ENCODE results near the gene RPL37. TPM values are rescaled to one million over a fixed set of nuclear protein-coding genes. Genes with fewer than 3 reads are reported as not detected.
A peak's percentile ranks its signal among the peaks of the same experiment; 100 is the strongest.
"Not testable (repeated sequence)": the region's sequence is repeated elsewhere in the genome, so short reads cannot be mapped to it uniquely, and the experiment has no call there.

Gene RPL37
- total RNA-seq, 4 donors from 2014 or later, result 54.4 to 499 (median 123) TPM

- intact Hi-C loops (cut with DNase I), result no loop called here
- DNase-seq, result no peak
- TF ChIP-seq POLR2A (IDR thresholded peaks at IDR 0.05), result no peak
- TF ChIP-seq CTCF (IDR thresholded peaks at IDR 0.05), result no peak
- H3K4me1 ChIP-seq, result peaks cover 0 to 10% of the 10 kb centered on the region in 2 donors
- no peaks in the 10 kb centered on the region for H3K9me3 ChIP-seq
- H3K4me3 ChIP-seq (replicated peaks in 1 of 3), result no peak overlapping the region
- no peaks in the 10 kb centered on the region for H3K36me3 ChIP-seq
- H3K27ac ChIP-seq, result no peak overlapping the region
- WGBS, 2 donors, result 98 to 100% methylated on average over 1 of the region's 1 CpG
- no peaks in the 10 kb centered on the region for H3K27me3 ChIP-seq
Observed at GRCh38 chr5:40787986-40788385, 47.0 kb downstream of the RPL37 start.

GRCh38 chr5:40786664-40787063 lies 48.4 kb downstream of the RPL37 start:
- H3K9me3 ChIP-seq; H3K4me1 ChIP-seq; intact Hi-C loops (cut with DNase I); H3K27me3 ChIP-seq; H3K4me3 ChIP-seq (replicated peaks in 1 of 3); H3K36me3 ChIP-seq; H3K27ac ChIP-seq; DNase-seq: not testable (repeated sequence)
- 97 to 98% methylated on average over 3 of the region's 3 CpGs for WGBS, 2 donors

GRCh38 chr5:40784916-40785315 lies 50.1 kb downstream of the RPL37 start:
- 83 to 89% methylated on average over 1 of the region's 1 CpG for WGBS, 2 donors
- no peak for TF ChIP-seq CTCF (IDR thresholded peaks at IDR 0.05)
- TF ChIP-seq POLR2A (IDR thresholded peaks at IDR 0.05), result no peak
- Histone ChIP-seq H3K4me1 (peaks cover 0 to 4% of the 10 kb centered on the region in 2 donors), H3K9me3 (no peaks in the 10 kb centered on the region), H3K27ac (no peak overlapping the region), H3K27me3 (no peaks in the 10 kb centered on the region), H3K36me3 (no peaks in the 10 kb centered on the region), H3K4me3 (replicated peaks in 1 of 3) (no peak overlapping the region)
- no peak for DNase-seq
- intact Hi-C loops (cut with DNase I), result no loop called here

- intact Hi-C loops (cut with DNase I), result no loop called here
- DNase-seq, result no peak
- Histone ChIP-seq H3K4me1 (peaks cover 0 to 4% of the 10 kb centered on the region in 2 donors), H3K4me3 (replicated peaks in 1 of 3) (no peak overlapping the region), H3K27me3 (no peaks in the 10 kb centered on the region), H3K27ac (no peak overlapping the region), H3K9me3 (no peaks in the 10 kb centered on the region), H3K36me3 (no peaks in the 10 kb centered on the region)
- TF ChIP-seq POLR2A (IDR thresholded peaks at IDR 0.05), result no peak
- no peak for TF ChIP-seq CTCF (IDR thresholded peaks at IDR 0.05)
- 96% methylated on average over 1 of the region's 1 CpG for WGBS, 2 donors
Observed at GRCh38 chr5:40784027-40784653, 50.9 kb downstream of the RPL37 start.

GRCh38 chr5:40781843-40782409 lies 53.1 kb downstream of the RPL37 start:
- H3K27me3 ChIP-seq, result no peaks in the 10 kb centered on the region
- no peak overlapping the region for H3K27ac ChIP-seq
- intact Hi-C loops (cut with DNase I), result no loop called here
- peak; percentile 12 to 41 for DNase-seq
- H3K36me3 ChIP-seq, result no peaks in the 10 kb centered on the region
- peaks cover 0 to 4% of the 10 kb centered on the region in 2 donors for H3K4me1 ChIP-seq
- TF ChIP-seq POLR2A (IDR thresholded peaks at IDR 0.05), result no peak
- TF ChIP-seq CTCF (IDR thresholded peaks at IDR 0.05), result no peak
- no peak overlapping the region for H3K4me3 ChIP-seq (replicated peaks in 1 of 3)
- H3K9me3 ChIP-seq, result no peaks in the 10 kb centered on the region
